ENCODE results near the gene INCA1. TPM values are rescaled to one million over a fixed set of nuclear protein-coding genes. Genes with fewer than 3 reads are reported as not detected.

The INCA1 gene
- polyA plus RNA-seq, 1 donor from 2014 or later: 0.38 TPM

- Histone ChIP-seq H3K4me2 (ENCODE audit: low read length) (no peak overlapping the region), H3K4me3 (ENCODE audit: low read length) (no peak overlapping the region), H3F3A (ENCODE audit: insufficient read depth, low read length, poor library complexity, severe bottlenecking) (peaks cover 3% of the 10 kb centered on the region), H3K27ac (ENCODE audit: low read length) (no peak overlapping the region), H3K27me3 (ENCODE audit: insufficient read depth, low read depth, low read length) (no peaks in the 10 kb centered on the region), H3K36me3 (ENCODE audit: insufficient read depth, low read length) (no peaks in the 10 kb centered on the region), H4K20me1 (ENCODE audit: insufficient read depth) (no peaks in the 10 kb centered on the region), H3K9me3 (ENCODE audit: low read length) (no peaks in the 10 kb centered on the region), H3K79me2 (replicated peaks; ENCODE audit: insufficient read depth, low read length) (no peaks in the 10 kb centered on the region), H2AFZ (ENCODE audit: low read depth, low read length) (no peak overlapping the region), H3K9me2 (ENCODE audit: insufficient read depth, low read length) (no peaks in the 10 kb centered on the region), H3K9ac (ENCODE audit: low read length) (no peak overlapping the region)
- TF ChIP-seq REST (IDR thresholded peaks at IDR 0.05; ENCODE audit: borderline replicate concordance): no peak
- TF ChIP-seq TAF1 (IDR thresholded peaks at IDR 0.05; ENCODE audit: low read depth): no peak
- TF ChIP-seq MXI1 (conservative IDR thresholded peaks at IDR 0.05; ENCODE audit: poor library complexity, severe bottlenecking): no peak
- TF ChIP-seq CTCF (IDR thresholded peaks at IDR 0.05; ENCODE audit: poor library complexity, severe bottlenecking): no peak
- no peak for TF ChIP-seq POLR2AphosphoS5 (IDR thresholded peaks at IDR 0.05)
- no peak for TF ChIP-seq RAD21 (conservative IDR thresholded peaks at IDR 0.05)
- TF ChIP-seq EZH2 (IDR thresholded peaks at IDR 0.05; ENCODE audit: borderline replicate concordance, insufficient read depth, low read length, poor library complexity, severe bottlenecking): no peak
- no peak for TF ChIP-seq SMC3 (conservative IDR thresholded peaks at IDR 0.05; ENCODE audit: poor library complexity)
- no peak for TF ChIP-seq EP300 (conservative IDR thresholded peaks at IDR 0.05; ENCODE audit: poor library complexity, severe bottlenecking)
Measured at GRCh38 chr17:4972752-4973151, 24.6 kb downstream of the INCA1 start.

GRCh38 chr17:4972322-4972721 lies 25.0 kb downstream of the INCA1 start:
- Histone ChIP-seq H3K27me3 (ENCODE audit: insufficient read depth, low read depth, low read length) (no peaks in the 10 kb centered on the region), H3K9me3 (ENCODE audit: low read length) (no peaks in the 10 kb centered on the region), H3K79me2 (replicated peaks; ENCODE audit: insufficient read depth, low read length) (no peaks in the 10 kb centered on the region), H3K9ac (ENCODE audit: low read length) (no peak overlapping the region), H3K36me3 (ENCODE audit: insufficient read depth, low read length) (no peaks in the 10 kb centered on the region), H3K27ac (ENCODE audit: low read length) (no peak overlapping the region), H3K9me2 (ENCODE audit: insufficient read depth, low read length) (no peaks in the 10 kb centered on the region), H4K20me1 (ENCODE audit: insufficient read depth) (no peaks in the 10 kb centered on the region), H2AFZ (ENCODE audit: low read depth, low read length) (no peak overlapping the region), H3K4me3 (ENCODE audit: low read length) (no peak overlapping the region), H3K4me2 (ENCODE audit: low read length) (no peak overlapping the region), H3F3A (ENCODE audit: insufficient read depth, low read length, poor library complexity, severe bottlenecking) (peaks cover 3% of the 10 kb centered on the region)
- TF ChIP-seq POLR2AphosphoS5 (IDR thresholded peaks at IDR 0.05) (no peak), SMC3 (conservative IDR thresholded peaks at IDR 0.05; ENCODE audit: poor library complexity) (no peak), RAD21 (conservative IDR thresholded peaks at IDR 0.05) (no peak), EP300 (conservative IDR thresholded peaks at IDR 0.05; ENCODE audit: poor library complexity, severe bottlenecking) (no peak), EZH2 (IDR thresholded peaks at IDR 0.05; ENCODE audit: borderline replicate concordance, insufficient read depth, low read length, poor library complexity, severe bottlenecking) (no peak), TAF1 (IDR thresholded peaks at IDR 0.05; ENCODE audit: low read depth) (no peak)

Data from neural cell (in vitro differentiated cells).